GM19240 (cell line): ENCODE results near the gene TUSC2.
"Not testable (repeated sequence)": the region's sequence is repeated elsewhere in the genome, so short reads cannot be mapped to it uniquely, and the experiment has no call there.

ENCODE experiments used
- DNase-seq: peaks from one replicate; pipeline ENCODE4 v3.0.0; 2011; ENCODE audit warnings: low spot score; ENCODE audit not compliant: insufficient read length

The TUSC2 gene

DNA sequence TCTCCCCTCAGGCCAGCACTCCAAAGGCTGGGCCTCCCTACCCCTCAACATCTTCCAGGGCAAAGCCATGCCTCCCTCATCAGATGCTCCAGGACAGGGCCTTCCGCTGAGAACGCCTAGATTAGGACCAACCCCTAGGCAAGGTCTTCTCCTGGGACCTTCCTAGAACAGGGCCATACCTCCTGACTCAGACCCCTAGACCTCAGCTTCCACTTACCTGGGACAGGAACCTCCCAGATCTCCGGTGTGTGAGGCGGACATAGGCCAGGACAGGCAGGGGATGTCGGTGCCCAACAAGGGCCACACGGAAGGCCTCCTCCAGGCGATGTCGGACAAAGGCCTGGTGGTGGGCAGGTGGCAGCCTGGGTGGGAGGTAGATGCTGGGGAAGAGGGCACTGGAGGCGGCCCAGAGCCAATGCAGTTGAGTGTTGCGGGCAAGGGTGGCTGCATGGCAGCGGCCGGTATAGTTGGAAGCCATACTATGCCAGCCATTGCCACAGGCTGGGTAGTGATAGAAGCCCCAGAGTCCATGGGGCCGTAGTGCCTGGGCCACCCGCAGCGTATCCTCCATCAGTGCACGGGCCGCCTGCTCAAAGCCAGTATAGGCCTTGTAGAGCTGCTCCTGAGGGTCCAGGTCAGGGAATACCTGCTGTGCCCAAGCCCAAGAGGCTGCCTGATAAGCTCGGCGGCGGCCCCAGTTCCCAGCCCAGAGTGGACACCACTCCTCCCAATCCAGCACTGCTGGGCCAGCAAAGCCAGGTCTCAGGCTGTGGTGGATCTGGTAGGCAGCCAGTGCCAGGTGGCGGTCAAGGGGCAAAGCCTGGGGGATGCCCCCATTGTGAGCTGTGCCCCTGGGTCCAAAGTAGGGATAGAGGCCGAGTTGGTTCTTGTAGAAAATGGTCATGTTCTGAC, 33.3 kb downstream of the TUSC2 start:
- DNase-seq, result no peak

DNA sequence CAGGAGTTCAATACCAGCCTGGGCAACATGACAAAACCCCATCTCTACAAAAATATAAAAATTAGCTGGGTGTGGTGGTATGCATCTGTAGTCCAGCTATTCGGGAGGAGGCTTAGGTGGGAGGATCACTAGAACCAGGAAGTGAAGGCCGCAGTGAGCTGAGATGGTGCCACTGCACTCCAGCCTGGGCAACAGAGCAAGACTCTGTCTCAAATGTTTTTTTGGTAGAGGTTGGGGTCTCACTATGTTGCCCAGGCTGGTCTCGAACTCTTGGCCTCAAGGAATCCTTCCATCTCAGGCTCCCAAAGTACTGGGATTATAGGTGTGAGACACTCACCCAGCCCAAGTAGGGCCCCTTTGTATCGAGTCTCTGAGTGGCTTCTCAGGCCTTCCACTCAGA, 33.9 kb downstream of the TUSC2 start:
- DNase-seq, result no peak

DNA sequence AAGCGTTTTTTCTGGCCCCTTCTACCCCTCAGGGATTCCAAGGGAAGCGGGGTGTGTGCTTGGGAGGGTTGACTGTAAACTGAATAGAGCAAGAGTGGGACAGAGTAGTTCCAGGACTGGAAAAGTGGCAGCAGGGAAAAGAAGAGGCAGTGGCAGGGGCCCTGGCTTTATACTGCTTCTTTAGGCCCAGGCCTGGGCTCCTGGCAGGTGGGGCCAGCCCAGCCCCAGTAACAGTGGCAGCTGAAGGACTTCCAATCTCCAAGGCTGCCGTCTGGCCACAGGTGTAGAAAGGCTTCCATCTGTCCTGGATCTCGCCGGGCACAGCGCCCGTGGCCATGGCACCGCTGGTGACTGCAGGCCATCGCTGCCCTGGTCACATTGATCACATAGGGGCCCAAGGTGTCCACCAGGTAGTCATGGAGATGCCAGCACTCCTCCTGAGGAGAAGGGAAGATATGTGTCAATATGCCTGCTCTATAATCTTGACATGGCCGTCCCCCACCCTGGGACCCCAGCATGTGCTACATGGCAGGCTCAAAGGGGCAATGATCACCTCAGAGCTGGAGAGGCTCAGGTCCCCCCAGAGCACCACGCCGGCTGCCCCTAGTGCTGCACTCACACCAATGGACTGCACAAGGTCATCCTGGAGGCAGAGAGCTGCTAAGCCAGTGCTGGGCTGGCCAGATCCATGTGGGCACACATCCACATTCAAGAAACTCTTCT, 34.8 kb downstream of the TUSC2 start:
- DNase-seq, result no peak

DNA sequence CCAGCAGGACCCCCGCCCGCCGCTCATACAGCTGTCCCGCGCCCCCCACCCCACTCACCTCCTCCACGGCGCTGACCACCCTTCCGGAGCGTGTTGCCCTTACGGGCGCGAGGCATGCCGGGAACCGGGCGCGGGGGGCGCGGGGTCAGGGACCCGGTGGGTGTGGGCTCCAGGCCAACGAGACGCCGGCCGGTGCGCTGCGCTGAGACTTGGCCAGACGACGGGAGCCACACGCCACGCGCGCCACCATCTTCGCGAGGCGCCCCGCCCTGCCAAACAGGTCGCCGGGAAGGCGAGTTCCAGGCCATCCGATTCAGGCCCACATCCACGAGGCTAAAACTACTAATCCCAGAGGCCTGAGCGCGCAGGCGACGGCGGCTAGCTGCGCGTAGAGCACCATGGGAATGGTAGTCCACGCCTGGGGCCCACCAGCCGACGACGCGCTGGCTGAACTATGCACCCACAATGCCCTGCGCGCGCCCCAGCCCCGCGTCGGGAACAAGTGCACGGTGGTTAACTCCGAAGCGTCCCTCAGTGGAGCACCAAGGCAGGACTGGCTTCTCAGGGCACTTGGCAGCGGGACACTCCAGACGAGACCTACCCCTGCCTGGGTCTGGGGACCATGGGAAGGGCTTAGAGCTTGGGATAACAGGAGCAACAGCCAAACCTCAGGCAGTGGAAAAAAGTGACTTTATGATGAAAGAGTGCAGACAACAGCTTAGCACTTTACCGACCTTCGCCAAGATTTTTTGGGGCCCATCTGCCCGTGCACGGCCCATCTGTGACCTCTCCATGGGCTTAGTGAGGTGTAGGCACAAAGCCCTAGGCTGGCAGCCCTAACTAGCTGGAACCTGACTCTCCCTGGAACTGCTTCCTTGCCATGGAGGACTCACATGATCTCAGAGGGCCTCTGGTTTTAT, 35.6 kb downstream of the TUSC2 start, which contains the start of gene IFRD2:
IFRD2 (minus strand) TSS at position 271 of the 920 bp plus-strand sequence; CDS start at position 116, 155 bp downstream.
- peak; percentile 92 for DNase-seq

DNA sequence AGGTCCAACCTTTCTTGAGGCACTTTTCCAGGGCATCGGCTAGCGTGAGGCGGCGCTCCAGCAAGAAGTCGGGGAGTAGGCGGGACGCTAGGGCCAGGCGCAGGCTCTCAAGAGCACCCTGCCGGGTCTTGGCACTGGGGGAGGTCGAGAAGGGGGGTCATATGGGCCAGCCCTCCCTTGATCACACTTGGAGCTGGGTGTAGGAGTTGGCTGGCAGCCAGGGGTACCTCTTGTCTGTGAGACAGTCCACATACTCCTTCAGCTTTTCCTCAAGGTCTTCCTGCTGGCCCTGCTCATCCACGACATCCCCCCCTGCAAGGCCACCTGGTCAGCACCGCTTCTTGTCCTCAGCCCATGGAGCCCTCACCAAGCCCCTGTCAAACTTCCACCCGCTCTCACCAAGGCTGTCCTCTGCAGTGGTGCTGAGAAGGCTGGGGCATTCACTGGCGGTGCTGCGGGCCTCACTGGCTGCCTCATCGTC, 37.8 kb downstream of the TUSC2 start:
- DNase-seq, result no peak

DNA sequence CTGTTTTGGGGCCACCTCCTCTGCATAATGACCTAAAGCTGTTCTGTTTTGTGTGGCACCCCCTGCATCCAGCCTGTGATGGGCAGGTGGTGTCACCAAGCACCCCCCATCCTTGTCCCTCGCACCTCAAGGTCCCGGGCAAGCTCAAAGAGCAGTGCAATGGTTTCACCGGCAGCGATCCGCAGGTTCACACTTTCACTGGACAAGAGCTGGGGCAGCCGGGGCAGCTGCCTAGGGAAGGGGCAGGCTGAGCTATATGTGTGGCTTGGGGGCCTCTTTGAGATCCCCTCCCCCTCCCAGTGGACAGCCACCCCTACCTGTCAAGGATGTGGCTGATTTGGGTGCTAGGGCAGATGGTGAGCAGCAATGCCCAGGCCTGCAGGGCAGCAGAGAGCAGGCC, 38.9 kb downstream of the TUSC2 start:
- no peak for DNase-seq

DNA sequence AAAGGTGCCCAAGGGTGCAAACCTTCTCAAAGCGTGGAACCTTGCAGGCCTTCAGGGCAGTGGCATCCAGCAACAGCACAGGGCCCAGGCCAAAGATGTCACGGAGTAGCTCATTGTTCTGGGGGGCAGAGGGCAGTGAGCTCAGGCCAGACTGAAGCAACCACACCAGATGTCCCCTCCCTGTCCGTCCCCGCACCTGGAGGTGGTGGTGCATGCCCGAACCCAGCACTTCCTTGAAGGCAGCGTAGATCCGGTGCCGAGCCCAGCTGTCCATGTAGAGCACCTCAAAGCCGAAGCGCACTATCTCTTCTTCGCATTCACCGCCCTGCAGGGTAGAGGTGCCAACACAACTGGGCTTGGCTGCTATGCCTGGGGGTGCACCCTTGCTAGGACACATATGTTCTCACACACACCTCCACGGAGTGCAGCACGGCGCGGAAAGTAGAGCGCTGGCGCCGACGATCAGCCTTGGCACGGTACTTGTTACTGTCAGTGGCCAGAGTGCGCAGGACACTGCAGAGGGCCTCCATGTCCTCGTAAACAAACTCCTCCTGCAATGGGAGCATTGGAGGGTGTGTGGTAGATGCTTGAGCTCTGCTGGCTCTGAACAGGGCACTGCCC, 39.5 kb downstream of the TUSC2 start:
- no peak for DNase-seq

DNA sequence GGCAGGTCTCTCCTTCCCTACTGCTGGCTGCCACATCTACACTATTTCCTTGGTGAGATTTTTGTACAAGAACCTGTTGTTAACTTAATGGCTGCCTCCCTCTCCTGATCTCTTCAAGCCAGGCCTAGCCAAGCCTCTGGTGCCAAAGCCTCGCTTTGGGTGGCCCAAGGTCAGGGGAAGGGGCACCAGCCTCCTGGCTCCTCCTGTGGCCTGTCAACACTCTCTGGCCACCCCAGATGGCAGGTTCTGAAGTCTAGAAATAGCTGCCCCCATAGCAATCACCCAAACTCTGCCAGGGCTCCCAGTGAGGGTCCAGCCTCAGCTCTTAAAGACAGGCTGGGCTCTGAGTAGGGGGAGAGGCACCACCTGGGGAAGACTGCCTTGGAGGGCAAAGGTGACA, 40.8 kb downstream of the TUSC2 start:
- no peak for DNase-seq

DNA sequence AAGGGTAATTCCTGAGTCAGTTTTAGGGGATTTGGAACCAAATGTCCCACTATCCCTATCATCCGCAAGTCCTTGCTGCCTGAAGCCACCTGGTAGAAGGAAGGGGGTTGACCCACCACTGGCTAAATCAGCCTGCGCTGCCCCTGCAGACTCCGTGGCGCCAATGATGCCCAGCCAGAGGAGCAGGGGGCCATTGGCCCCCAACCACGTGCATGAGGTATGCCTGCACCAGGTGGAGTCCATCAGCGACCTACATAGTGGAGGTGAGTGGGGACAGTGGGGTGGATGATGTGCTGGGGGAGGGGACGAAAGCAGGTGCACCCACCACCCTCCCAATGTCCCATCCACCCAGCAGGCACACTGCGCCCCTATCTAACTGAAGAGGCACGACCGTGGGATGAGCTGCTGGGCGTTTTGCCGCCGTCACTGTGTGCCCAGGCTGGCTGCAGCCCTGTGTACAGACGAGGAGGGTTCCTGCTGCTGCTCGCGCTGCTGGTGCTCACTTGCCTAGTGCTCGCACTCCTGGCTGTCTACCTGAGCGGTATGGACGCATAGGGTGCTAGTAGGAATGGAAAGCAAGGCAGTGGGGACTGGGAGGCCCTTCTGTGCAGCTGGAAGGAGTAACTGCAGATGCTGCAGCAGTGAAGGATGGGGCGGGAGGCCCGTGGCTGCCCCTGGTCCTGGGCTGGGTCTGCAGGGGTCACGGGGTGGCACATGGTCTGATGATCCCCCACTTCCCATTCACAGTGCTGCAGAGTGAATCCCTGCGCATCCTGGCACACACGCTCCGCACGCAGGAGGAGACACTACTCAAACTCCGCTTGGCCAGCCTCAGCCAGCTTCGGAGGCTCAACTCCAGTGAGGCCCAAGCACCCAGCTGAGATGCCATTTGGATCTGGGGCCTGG, 41.4 kb downstream of the TUSC2 start:
- DNase-seq, result no peak

DNA sequence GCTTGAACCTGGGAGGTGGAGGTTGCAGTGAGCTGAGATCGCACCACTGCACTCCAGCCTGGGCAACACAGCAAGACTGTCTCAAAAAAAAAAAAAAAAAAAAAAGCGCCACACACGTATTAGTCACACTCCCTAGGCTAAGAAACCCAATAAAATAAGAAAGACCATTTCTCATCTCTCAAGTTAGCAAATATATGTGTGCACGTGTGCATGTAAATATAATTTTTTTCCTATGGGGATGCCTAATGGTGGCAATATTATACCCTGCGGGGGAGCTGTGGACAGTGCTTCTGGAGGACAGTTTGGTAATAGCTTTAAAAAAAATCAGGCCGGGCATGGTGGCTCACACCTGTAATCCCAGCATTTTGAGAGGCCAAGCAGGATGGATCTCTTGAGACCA, 43.9 kb downstream of the TUSC2 start:
- not testable (repeated sequence) for DNase-seq

DNA sequence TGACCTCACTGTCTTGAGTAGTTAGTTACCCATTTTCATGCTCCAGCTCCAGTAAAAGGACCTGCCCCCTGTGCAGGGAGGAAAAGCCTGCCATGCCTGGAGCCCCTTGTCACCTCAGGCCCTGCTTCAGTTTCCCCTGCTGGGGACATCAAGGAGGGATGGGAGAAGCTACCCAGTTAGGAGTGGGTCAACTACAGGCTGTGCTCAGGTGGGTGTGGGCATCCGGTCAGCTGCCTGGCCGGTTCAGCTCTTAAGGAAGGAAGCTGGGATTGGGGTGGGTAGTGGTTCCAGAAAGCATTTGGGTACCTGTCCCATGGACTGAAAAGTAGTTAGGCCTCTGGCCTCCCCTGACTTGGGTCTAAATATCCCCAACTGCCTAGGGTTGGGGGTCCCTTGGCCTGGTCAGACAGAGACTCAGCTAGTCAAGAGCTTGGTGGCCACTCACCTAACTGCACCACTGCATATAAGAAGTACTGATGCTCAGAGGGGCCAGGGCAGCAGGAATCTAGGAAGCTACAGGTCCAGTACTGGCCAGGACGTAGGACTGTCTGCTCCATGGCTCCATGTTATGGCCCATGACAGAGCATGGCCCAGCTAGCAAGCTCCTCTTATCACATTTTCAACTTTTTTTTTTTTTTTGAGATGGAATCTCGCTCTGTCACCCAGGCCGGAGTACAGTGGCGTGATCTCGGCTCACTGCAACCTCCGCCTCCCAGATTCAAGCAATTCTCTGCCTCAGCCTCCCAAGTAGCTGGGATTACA, 48.6 kb downstream of the TUSC2 start:
- DNase-seq, result no peak

DNA sequence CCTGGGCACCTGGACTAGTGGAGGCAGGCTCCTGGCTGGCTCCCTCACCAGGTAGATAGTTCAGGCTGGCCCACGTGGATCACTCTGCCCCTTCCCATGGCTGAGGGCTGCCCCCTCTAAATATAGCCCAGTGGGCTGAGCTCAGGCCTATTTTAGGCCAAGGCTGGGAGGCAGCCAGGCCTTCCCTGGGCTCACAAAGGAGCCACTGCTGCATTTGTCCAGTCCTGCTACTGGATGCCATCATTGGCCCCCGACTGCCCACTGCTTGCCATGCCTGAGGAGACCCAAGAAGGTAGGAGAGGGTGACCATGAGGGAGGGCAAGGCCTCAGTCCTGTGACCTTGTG, 49.2 kb downstream of the TUSC2 start, which contains the start of gene LSMEM2:
LSMEM2 (plus strand) TSS at position 208 of the 345 bp plus-strand sequence; CDS start at position 235, 27 bp downstream.
- no peak for DNase-seq

DNA sequence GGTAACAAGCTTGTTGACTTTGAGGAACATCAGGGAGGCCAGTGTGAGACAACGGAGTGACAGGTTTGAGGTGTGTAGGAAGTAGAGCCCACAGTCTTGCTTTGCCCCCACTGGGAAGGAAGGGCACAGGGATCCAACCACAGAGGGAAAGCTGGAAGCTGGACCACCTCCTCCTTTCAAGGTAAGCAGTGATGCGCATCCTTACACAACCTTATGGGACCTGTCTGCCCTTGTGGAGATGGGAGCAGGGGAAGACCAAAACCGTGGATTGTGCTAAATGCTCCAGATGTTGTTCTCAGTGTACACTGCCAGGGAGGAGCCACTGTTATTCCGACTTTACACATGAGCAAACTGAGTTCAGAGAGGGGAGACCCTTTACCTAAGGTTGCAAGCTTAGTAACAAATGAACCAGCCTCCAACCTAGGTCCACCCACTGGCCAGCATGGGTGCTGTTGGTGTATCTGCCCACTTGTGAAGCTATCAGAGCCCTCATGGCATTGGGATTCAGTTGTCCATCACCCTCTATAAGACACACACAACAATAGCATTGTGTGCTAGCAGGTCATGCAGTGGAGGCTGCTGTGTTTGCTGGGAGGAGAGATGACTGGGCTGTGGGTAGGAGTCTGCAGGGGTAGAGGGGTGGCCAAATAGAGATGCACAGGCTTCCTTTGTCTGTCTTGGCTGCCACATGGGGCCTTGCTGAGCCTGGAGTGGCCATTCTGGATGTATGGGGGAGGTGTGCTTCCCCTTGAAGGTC, 49.7 kb downstream of the TUSC2 start:
- no peak for DNase-seq

DNA sequence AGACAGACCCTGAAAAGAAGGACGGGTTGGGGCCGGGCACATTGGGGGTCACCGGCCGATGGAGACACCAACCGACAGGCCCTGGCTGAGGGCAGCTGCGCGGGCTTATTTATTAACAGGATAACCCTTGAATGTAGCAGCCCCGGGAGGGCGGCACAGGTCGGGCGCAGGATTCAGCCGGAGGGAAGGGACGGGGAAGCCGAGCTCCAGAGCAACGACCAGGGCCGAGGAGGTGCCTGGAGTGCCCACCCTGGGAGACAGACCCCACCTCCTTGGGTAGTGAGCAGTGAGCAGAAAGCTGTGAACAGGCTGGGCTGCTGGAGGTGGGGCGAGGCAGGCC, 51.3 kb downstream of the TUSC2 start:
- DNase-seq, result no peak

DNA sequence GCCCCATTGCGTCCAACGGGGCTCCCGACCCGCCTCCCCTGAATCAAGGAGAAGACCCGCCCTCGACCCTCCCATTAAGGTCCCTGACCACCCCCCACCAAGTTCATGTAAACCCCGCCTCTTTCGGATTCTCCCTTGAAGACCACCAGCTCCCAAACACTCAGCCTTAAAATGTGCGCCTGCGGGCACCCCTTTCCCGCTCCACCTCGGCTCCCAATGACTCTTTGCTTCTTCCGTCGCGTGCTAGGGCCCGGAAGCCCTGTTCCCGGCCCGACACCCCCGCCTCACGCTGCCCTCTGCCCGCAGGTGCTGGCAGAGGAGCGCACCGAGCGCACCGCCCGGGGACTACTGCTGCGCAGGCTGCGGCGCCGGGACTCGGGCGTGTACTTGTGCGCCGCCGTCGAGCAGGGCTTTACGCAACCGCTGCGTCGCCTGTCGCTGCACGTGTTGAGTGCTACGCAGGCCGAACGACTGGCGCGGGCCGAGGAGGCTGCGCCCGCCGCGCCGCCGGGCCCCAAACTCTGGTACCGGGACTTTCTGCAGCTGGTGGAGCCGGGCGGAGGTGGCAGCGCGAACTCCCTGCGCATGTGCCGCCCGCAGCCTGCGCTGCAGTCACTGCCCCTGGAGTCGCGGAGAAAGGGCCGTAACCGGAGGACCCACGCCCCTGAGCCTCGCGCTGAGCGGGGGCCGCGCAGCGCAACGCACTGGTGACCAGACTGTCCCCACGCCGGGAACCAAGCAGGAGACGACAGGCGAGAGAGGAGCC, 51.8 kb downstream of the TUSC2 start:
- DNase-seq, result no peak

DNA sequence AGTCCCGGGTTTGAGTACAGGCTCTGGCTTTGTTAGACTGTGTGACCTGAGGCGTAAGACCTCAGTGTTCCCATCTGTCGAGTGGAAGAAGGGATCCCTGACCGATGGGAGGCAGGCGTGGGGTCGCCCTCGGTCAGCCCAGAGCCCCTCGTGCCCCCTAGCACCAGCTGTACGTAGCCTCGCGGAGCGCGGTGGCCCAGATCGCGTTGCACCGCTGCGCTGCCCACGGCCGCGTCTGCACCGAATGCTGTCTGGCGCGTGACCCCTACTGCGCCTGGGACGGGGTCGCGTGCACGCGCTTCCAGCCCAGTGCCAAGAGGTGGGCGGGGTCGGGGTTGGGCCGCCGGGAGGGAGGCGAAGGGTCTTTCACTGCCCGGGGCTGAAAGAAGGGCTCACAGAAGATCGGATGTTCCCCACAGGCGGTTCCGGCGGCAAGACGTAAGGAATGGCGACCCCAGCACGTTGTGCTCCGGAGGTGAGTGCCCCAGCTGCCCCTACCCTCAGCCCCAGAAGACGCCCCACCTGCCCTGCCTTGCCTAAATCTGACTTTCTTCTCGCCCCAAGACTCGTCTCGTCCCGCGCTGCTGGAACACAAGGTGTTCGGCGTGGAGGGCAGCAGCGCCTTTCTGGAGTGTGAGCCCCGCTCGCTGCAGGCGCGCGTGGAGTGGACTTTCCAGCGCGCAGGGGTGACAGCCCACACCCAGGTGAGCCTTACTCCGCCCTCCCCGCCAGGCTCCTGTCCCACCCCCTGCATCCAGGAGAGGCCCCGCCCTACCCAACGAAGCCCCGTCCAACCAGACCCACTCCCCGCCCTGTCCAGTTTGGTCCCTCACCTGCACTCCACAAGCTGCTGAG, 52.7 kb downstream of the TUSC2 start:
- no peak for DNase-seq
